Ishikawa (cell line): ENCODE data around the gene FAM120C.

Experiments used
- CEBPB ChIP-seq: IDR thresholded peaks from 2 replicates; pipeline ENCODE4 v1.6.1; 2012
- CREB1 ChIP-seq: IDR thresholded peaks from 2 replicates; pipeline ENCODE4 v1.6.1; 2012; ENCODE audit warnings: low read depth
- EGR1 ChIP-seq: IDR thresholded peaks from 2 replicates; pipeline ENCODE4 v1.6.1; 2012
- EP300 ChIP-seq: IDR thresholded peaks from 2 replicates; pipeline ENCODE4 v1.6.1; 2012; ENCODE audit warnings: borderline replicate concordance
- FOXM1 ChIP-seq: IDR thresholded peaks from 2 replicates; pipeline ENCODE4 v1.6.1; 2012; ENCODE audit warnings: low read depth, borderline replicate concordance
- NFIC ChIP-seq: IDR thresholded peaks from 2 replicates; pipeline ENCODE4 v1.6.1; 2012
- RAD21 ChIP-seq: IDR thresholded peaks from 2 replicates; pipeline ENCODE4 v1.6.1; 2012; ENCODE audit warnings: low read depth
- TAF1 ChIP-seq: IDR thresholded peaks from 2 replicates; pipeline ENCODE4 v1.6.1; 2012; ENCODE audit warnings: low read depth, mild to moderate bottlenecking
- TCF12 ChIP-seq: IDR thresholded peaks from 2 replicates; pipeline ENCODE4 v1.6.1; 2012; ENCODE audit warnings: low read depth
- TEAD4 ChIP-seq: IDR thresholded peaks from 2 replicates; pipeline ENCODE4 v1.6.1; 2012
- YY1 ChIP-seq: IDR thresholded peaks from 2 replicates; pipeline ENCODE4 v1.6.1; 2012; ENCODE audit warnings: low read depth
- ZBTB7A ChIP-seq: IDR thresholded peaks from 2 replicates; pipeline ENCODE4 v1.6.1; 2012; ENCODE audit warnings: low read depth
- TF ChIP-seq, protein P1 (sequence below): IDR thresholded peaks from 2 replicates; pipeline ENCODE4 v1.6.1; 2012
- TF ChIP-seq, protein P2 (sequence below): IDR thresholded peaks from 2 replicates; pipeline ENCODE4 v1.6.1; 2012
- TF ChIP-seq, protein P3 (sequence below): IDR thresholded peaks from 2 replicates; pipeline ENCODE4 v1.6.1; 2012; ENCODE audit warnings: low read depth, mild to moderate bottlenecking

FAM120C gene

DNA sequence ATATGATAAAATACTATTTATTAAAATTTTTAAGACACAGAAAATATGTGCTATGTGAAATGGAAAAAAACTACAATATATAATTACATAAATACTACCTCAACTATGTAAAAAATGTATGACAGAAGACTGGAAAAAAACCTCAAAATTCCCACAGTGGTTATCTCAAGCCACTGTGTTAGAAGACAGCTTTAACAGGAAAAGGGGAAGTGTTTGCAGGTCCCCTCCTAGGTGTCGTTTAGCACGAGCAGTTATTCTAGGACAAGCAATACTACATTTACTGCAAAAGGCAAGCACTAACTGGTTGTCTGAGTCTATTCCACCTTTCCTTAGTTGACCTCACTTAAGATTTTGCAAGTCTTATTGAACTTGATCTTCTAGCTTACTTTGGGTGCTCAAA is 93.9 kb downstream of the FAM120C start:
- no peak for TF ChIP-seq EGR1
- TF ChIP-seq TEAD4, result no peak
- TF ChIP-seq, protein P1, sequence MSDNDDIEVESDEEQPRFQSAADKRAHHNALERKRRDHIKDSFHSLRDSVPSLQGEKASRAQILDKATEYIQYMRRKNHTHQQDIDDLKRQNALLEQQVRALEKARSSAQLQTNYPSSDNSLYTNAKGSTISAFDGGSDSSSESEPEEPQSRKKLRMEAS, result no peak
- TF ChIP-seq CREB1, result no peak
- no peak for TF ChIP-seq EP300
- no peak for TF ChIP-seq TCF12
- TF ChIP-seq FOXM1, result no peak
- no peak for TF ChIP-seq ZBTB7A
- TF ChIP-seq, protein P2, sequence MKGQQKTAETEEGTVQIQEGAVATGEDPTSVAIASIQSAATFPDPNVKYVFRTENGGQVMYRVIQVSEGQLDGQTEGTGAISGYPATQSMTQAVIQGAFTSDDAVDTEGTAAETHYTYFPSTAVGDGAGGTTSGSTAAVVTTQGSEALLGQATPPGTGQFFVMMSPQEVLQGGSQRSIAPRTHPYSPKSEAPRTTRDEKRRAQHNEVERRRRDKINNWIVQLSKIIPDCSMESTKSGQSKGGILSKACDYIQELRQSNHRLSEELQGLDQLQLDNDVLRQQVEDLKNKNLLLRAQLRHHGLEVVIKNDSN, result no peak
- no peak for TF ChIP-seq CEBPB
- no peak for TF ChIP-seq RAD21
- no peak for TF ChIP-seq YY1
- TF ChIP-seq TAF1, result no peak
- TF ChIP-seq, protein P3, sequence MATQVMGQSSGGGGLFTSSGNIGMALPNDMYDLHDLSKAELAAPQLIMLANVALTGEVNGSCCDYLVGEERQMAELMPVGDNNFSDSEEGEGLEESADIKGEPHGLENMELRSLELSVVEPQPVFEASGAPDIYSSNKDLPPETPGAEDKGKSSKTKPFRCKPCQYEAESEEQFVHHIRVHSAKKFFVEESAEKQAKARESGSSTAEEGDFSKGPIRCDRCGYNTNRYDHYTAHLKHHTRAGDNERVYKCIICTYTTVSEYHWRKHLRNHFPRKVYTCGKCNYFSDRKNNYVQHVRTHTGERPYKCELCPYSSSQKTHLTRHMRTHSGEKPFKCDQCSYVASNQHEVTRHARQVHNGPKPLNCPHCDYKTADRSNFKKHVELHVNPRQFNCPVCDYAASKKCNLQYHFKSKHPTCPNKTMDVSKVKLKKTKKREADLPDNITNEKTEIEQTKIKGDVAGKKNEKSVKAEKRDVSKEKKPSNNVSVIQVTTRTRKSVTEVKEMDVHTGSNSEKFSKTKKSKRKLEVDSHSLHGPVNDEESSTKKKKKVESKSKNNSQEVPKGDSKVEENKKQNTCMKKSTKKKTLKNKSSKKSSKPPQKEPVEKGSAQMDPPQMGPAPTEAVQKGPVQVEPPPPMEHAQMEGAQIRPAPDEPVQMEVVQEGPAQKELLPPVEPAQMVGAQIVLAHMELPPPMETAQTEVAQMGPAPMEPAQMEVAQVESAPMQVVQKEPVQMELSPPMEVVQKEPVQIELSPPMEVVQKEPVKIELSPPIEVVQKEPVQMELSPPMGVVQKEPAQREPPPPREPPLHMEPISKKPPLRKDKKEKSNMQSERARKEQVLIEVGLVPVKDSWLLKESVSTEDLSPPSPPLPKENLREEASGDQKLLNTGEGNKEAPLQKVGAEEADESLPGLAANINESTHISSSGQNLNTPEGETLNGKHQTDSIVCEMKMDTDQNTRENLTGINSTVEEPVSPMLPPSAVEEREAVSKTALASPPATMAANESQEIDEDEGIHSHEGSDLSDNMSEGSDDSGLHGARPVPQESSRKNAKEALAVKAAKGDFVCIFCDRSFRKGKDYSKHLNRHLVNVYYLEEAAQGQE, result no peak
- TF ChIP-seq NFIC, result no peak

DNA sequence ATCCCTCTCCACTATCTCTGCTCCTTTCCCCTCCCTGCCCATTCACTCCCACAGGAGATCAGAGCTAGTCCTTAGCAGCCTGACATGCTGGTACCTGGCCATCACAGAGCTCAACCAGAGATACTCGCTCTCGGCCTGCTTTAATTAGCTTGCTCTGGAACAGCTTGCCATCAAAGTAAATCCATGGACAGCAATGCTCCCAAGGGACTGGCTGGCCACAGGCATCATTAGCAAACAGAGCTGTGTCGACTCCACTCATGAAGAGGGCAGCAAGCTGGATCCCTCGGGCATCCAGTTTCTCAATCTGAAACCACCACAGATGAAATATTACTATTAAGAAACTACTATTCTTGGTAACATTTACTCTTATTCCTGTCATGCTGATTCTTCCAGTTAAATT is 95.4 kb downstream of the FAM120C start:
- no peak for TF ChIP-seq EP300
- TF ChIP-seq CEBPB, result no peak
- no peak for TF ChIP-seq FOXM1
- TF ChIP-seq RAD21, result no peak
- TF ChIP-seq NFIC, result no peak
- TF ChIP-seq, protein P2, result no peak
- no peak for TF ChIP-seq YY1
- no peak for TF ChIP-seq EGR1
- no peak for TF ChIP-seq CREB1
- no peak for TF ChIP-seq TCF12
- TF ChIP-seq TEAD4, result no peak
- no peak for TF ChIP-seq TAF1
- TF ChIP-seq, protein P3, result no peak

DNA sequence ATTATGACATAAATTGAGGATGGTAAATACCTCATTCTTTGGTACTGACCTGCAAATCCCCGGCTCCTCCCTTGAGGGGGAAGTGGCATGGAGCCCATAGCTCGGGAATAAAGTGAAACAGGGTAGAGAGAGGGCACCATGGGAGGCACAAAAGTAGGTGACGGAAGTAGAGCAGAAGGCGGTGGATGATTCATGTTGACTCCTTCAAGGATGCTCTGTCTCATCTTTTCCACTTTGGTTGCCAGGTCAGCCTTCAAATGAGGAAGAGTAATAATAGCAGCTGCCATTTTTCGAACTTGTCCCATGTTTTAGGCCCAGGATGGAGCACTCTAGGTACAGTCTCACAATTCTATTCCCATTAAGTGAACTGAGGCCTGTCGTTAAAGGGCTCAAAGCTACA is 97.4 kb downstream of the FAM120C start:
- no peak for TF ChIP-seq NFIC
- no peak for TF ChIP-seq EGR1
- TF ChIP-seq YY1, result no peak
- TF ChIP-seq CEBPB, result no peak
- TF ChIP-seq EP300, result no peak
- TF ChIP-seq TAF1, result no peak
- TF ChIP-seq FOXM1, result no peak
- no peak for TF ChIP-seq TCF12
- TF ChIP-seq CREB1, result no peak
- TF ChIP-seq, protein P3, result no peak
- no peak for TF ChIP-seq RAD21
- TF ChIP-seq, protein P1, result no peak
- TF ChIP-seq ZBTB7A, result no peak
- TF ChIP-seq, protein P2, result no peak
- TF ChIP-seq TEAD4, result no peak

DNA sequence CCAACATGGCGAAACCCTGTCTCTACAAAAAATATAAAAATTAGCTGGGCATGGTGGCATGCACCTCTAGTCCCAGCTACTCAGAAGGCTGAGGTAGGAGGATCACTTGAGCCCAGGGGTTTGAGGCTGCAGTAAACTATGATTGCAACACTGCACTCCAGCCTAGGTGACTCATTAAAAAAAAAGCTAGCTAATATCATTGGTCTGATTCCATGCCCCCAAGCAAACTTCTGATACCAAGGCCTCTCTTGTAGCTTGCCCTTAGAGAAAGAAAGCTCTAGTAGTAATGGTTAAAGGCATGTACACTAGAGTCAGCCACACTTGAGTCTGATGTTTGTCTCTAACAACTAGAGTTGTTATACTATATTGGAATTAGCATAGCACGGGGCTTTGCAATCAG is 106.2 kb downstream of the FAM120C start:
- no peak for TF ChIP-seq TEAD4
- no peak for TF ChIP-seq YY1
- TF ChIP-seq, protein P2, result no peak
- no peak for TF ChIP-seq ZBTB7A
- no peak for TF ChIP-seq EP300
- TF ChIP-seq, protein P1, result no peak
- no peak for TF ChIP-seq TCF12
- TF ChIP-seq NFIC, result no peak
- TF ChIP-seq RAD21, result no peak
- TF ChIP-seq EGR1, result no peak
- no peak for TF ChIP-seq CEBPB
